RCC 7860 (cell line): Measurements from ENCODE around the gene C8B.

ENCODE experiments used
- DNase-seq: peaks from one replicate; pipeline ENCODE4 v3.0.0-alpha.2; 2015; ENCODE audit warnings: low spot score
- FAIRE-seq: peaks from 2 replicates; lab custom pipeline; 2012; peaks lifted over from hg19 to GRCh38; lab: Jason Lieb, UNC

The C8B gene

DNA sequence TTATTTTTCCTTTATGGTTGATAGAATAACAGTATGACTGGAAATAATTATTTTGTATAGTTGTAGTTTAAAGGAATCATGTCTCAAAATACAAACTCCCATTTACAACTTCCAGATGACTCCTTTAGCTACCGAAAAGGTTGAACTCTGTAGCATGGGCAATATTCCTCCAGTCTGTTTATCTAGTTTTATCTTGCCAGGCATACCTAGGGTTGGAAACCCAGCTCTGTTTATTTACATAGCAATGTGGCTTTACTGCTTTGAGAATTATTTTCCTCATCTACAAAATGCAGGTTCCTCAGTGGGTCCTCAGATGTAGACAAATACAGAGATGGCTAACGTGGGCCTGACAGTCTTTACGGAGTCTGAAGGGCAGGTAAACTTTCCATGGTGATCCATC, 60.1 kb downstream of the C8B start:
- FAIRE-seq (no peak), DNase-seq (no peak)

DNA sequence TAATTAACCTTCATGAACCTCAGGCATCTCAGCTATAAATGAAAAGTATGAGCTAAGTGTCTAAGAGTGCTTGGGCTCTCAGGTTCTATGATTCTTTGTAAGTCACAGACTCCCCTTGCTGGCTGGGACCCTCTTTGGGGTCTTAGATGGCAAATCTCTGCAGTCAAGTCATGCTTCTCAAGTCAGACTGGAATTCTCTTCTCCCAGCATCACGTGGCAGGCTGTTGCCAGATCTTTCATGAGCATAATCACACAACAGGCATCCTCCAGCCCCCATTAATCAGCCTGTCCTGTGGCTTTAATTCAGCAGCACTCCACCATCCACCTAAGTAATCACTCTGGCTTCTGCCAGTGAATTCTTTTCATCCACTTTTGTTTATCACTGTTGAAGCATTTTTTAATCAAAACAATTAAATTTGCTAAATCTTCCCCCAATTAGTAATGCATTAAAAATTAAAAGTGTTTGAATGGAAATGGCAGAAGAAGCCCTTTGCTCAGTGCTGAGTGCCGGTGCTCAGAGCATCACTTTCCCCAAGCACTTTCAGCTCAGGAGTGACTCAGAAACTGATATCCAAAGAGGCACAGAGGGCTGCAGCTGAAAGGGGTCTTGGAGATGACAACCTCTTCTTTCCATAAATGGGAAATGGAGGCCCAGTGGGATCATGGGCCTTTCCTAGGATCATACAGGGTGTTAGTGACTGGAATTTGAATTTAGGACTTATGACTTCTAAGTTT, 61.0 kb downstream of the C8B start:
- no peak for FAIRE-seq
- DNase-seq: no peak

DNA sequence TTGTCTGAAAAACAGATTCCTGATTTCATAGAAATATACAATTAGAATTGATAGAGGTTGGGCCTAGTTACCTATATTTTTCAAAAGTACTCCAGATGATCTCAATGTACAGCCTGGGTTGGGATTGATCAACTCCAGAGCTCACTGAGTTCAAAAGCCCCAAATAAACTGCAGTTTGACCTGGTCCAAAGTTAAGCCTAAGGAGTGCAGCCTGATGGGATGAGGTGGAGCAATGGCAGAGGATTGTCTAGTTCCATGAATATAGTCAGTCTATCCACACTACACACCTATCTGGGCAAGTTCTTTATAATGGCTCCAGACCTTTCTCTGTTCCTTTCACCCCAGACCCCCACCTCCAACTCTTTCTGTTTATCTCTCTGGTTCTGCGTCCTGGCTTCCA, 62.0 kb downstream of the C8B start:
- DNase-seq (no peak), FAIRE-seq (no peak)

DNA sequence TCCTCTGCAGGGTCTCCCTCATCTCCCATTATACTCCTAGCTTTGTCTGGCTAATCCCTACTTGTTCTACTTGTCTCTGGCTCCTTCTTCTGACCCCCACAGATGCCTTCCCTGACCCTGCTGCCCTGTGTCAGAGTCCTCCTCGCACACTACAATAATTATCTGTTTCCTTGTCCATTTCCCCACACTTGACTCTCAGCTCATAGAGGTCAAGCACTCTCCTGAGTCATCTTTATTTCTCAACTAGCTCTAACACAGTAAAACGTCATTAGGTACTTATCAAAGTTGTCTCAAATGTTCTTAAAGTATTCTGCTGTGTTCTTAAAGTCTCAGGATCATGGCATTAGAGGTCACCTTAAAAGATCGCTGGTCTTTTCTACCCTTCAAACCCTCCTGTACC, 64.1 kb downstream of the C8B start:
- DNase-seq: no peak
- no peak for FAIRE-seq

DNA sequence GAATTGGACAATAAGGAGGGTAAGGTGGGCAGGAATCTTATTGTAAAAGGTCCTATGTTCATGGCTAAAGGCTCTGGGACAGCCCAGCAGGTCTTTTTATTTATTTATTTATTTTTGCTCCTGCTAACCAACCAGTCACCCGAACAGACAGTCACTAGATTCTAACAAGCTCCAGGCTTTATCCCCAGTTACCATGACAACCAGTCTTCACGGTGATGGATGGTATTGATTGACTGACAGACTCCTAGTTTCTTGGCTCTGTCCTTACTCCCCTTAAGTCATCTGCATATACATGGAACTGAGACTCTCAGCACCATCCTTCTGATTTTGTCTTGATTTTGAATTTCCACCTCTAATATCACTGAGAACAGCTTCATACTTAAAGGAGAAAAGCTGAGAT, 66.9 kb downstream of the C8B start:
- FAIRE-seq (no peak), DNase-seq (no peak)

DNA sequence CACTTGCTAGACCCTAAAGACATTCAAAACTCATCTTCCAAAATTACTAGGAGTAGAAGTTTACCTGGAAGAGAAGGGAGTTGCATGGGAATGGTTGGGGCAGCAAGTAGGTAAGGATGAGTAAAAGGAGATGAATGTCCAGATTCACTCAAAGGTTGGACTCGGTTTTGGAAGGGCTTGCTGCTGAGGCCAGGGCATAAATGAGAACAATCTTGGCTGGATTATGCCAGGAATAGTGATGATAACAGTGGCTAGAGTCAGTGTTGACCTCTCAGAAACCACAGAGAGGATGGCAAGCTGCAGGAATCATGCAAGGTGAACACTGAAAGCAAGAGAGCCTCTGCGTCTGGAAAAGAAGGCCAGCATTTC, 67.8 kb downstream of the C8B start:
- DNase-seq: no peak
- no peak for FAIRE-seq

DNA sequence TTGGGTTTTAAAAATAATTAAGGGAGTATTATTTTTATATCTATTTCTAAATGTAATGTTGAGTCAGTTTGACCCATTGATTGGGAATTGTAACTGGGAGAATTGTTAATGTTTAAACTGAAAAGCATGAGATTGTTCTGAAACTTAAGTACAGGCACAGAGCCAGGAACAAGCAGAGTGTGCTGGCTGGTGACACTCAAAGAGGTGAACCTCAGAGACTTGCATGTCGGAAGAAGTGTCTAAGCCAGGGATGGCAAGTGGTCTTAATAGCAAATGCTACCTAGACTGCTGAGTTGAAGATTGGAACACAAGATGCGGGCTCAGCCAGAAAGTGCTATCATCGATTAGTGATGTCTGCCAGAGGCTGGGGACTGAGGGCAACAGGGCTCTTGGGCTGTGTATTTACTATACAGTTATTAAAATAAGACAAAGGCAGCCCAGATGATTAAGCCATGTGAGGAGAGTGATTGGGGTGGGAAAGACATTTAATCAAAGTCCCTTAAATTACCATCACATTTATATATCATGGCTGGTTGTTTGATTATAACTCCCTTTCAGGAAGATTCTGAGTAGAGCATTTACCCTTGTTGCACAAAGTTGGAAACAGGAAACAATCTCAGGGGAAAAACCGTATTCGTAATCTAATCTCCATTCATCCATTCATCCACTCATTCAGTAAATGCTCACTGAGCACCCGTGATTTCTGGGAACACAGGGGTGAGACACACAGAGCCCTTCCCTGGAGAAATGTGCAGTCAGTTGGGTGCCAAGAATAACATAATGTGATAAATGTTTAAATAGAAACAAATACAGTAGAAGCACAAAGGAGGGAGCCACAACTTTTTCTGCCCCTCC, 68.4 kb downstream of the C8B start:
- FAIRE-seq: no peak
- no peak for DNase-seq

DNA sequence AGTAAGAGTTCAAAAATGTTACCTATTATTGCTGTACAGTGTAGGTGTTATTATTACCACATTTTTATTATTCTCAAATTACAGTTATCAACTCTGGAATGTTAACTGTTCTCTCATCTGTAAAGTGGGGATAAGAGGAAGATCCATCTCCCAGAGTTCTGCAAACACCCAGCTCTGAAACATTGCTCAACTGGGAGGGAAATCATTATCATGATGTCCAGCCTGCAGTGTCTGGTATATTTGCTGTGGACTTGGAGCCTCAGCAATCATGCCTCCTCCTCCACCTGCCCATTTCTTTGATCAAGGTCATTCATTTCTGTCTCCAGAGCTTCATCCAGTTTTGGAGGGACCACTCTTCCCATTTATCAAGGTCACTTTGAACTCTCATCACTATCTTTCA, 71.8 kb downstream of the C8B start:
- FAIRE-seq: no peak

DNA sequence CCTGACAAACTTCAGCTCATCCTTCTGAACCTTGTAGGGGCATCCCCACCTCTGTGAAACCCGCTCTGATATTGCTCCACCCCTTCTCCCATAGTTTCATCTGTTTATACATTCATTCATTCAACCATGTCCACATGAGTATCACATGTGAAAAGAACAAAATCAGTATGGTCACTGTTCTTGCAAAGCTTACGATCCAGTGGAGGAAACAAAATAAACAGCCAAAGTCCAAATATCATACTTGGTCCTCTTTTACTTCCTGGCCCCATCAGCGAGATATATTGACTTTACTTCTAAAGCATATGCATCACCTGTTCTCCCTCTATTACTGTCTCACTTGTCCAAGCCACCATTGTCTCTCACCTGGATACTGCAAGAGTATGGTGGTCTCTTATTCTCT, 75.6 kb downstream of the C8B start:
- FAIRE-seq (no peak), DNase-seq (no peak)

More for the DNA sequence above, 71.8 kb downstream of the C8B start:
- DNase-seq: no peak

DNA sequence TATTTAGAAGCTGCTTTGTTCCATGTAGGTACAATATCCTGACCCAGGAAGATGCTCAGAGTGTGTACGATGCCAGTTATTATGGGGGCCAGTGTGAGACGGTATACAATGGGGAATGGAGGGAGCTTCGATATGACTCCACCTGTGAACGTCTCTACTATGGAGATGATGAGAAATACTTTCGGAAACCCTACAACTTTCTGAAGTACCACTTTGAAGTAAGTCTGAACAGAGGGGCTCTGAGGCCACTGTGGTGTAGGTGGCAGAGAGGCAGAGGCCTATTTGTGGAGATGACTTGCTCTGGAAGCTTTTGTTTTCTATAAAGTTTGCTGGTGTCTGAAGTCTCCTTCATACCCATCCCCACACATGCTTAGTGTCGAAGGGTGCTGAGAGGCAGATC, 84.4 kb downstream of the C8B start:
- DNase-seq: no peak
- no peak for FAIRE-seq

DNA sequence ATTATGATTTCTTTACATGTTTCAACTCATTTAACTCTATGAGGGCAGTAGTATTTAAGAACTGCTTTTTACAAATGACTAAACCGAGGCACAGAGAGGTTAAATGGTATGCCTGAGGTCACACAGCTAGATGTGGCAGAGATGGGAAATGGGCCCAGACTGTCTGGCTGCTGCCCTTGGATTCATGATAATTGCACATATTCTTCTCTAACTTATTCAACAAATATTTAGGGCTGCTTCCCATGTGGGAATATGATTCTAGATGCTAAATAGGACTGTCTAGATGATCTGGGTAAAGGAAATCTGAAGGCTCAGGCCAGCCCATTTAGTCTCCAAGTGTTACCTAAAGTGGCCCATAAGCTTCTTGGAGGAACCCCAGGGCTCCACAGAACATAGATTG, 85.0 kb downstream of the C8B start:
- no peak for FAIRE-seq

More for the DNA sequence above, 85.0 kb downstream of the C8B start:
- no peak for DNase-seq
